GM12891 (cell line): Measurements from ENCODE around the gene COL6A2.

Experiments
- PAX5 ChIP-seq: IDR thresholded peaks from 2 replicates; pipeline ENCODE4 v1.6.1; 2011; ENCODE audit warnings: low read length, moderate library complexity, mild to moderate bottlenecking; ENCODE audit not compliant: insufficient read depth, severe bottlenecking
- POLR2A ChIP-seq: IDR thresholded peaks from 2 replicates; pipeline ENCODE4 v1.6.1; 2011; ENCODE audit warnings: low read depth, low read length, control low read depth
- POLR2AphosphoS5 ChIP-seq: IDR thresholded peaks from 2 replicates; pipeline ENCODE4 v1.6.1; 2011; ENCODE audit warnings: low read depth, low read length, control low read depth
- POU2F2 ChIP-seq: IDR thresholded peaks from 2 replicates; pipeline ENCODE4 v1.6.1; 2011; ENCODE audit warnings: low read depth, mild to moderate bottlenecking, control low read depth, low read length, moderate library complexity
- SPI1 ChIP-seq: IDR thresholded peaks from 2 replicates; pipeline ENCODE4 v1.6.1; 2011; ENCODE audit warnings: low read depth, low read length, control low read depth
- TAF1 ChIP-seq: IDR thresholded peaks from 2 replicates; pipeline ENCODE4 v1.6.1; 2011; ENCODE audit warnings: low read depth, low read length, control low read depth

DNA sequence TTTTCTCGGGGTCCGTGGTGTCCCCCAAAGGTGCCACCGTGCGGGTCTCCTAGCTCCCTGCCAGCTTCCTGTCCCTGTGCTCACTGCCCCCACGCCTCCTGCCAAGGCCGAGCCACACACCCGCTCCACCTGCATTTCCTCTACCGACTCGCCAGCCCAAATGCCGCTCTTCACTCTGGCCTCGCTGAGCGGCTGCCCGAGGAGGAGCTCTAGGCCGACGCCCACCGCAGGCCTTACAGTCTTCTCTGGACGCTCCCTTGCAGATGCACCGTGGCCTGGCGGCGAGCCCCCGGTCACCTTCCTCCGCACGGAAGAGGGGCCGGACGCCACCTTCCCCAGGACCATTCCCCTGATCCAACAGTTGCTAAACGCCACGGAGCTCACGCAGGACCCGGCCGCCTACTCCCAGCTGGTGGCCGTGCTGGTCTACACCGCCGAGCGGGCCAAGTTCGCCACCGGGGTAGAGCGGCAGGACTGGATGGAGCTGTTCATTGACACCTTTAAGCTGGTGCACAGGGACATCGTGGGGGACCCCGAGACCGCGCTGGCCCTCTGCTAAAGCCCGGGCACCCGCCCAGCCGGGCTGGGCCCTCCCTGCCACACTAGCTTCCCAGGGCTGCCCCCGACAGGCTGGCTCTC lies 31.1 kb downstream of the COL6A2 start:
- TF ChIP-seq POLR2A (no peak), POLR2AphosphoS5 (no peak), TAF1 (no peak), SPI1 (no peak), POU2F2 (no peak), PAX5 (no peak)
